Endometrial microvascular endothelial cells (primary cell): ENCODE data around the gene THSD7B. TPM values are rescaled to one million over a fixed set of nuclear protein-coding genes. Genes with fewer than 3 reads are reported as not detected.

ENCODE experiments used
- in situ Hi-C: cut with HindIII; loops from 2 replicates; pipeline ENCODE4 v1.10.0; 2017; ENCODE audit warnings: low sequenced_read_pairs, low pct_unique_long_range_greater_than_20kb; ENCODE audit errors: inconsistent ontology term
- total RNA-seq: library from RNA; depleted of rRNA; stranded (reverse); fragments of >200 nt; gene quantifications from one replicate; pipeline ENCODE4 v1.2.3, GENCODE V29; 2015; ENCODE audit errors: inconsistent ontology term

Gene THSD7B
- total RNA-seq, 1 donor from 2014 or later: not detected

DNA sequence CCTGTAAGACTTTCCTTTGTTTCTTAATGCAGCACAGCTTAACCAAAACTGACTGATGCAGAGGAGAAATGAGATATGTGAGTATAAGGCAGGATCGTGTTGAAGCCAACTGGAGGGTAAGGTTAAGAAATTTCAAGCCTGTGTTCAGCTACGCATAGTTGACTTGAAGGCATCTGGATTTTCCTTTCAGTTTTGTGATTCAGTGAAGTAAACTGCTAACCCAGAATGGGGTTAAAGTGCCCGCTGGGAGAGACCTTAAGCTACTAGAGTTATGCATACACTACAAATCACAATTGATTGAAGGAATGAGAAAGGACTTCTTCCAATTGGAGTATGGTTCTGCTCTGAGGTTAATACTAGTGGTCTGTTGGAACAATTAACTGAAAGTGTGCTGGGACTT lies 22.6 kb downstream of the THSD7B start:
- in situ Hi-C loops: no loop called here

DNA sequence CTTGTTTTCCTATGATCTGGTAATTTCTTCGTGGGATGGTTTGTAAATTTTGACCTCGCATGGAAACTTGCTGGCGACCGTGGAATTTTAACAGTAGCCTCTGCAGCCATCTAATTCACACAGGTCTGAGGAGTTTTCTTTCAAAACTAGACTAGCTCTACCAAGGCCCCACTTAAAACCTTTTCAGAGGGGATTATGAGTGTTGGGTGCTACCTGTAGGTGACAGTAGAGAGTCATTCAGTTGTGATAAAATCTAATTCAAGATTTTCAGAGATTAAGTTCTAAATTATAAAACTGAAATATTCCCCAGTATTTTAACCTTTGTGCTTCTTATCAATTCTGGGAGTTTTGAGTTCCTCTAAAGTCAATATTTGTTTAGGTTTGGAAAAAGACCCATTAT lies 31.0 kb downstream of the THSD7B start:
- in situ Hi-C loops: no loop called here

- in situ Hi-C loops: no loop called here
Measured at GRCh38 chr2:136798766-136799165, 33.4 kb downstream of the THSD7B start.

DNA sequence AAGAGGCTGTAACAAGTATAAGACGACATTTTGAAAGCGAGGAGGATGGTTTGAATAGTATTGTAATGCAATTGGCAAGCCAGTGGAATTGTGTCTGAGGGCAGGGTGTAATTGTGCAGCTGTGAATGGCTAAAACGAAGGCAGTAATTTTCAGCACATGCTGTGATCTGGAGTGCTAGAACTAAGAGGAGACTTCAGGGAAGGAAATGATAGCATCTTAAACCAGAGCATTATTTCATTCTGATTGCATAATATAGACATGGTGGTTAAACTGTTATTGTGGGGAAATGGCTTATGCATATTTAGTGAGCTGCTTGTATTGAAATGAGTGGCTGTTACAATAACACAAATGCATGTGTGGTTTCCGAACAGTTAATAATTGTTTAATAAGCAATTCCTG lies 36.3 kb downstream of the THSD7B start:
- in situ Hi-C loops: no loop called here

DNA sequence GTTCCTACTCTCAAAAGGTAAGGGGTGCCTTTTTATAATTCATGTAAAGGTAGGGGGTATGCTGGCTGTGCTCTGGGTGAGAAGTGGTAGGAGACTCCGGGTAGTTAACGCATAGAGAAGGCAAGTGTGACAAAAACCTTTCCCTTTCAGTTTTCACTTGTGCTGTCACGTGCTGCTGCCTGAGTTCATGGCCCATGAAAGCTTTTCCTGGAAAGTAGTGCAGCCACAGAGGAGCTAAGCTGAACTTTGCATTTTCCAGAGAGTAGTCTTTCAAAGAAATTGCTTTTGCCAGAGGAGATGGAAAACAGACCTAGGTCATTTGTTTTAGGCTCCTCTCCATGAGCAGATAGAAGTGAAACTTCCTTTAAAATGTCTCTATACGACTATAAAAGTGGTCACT lies 44.7 kb downstream of the THSD7B start:
- in situ Hi-C loops: no loop called here

DNA sequence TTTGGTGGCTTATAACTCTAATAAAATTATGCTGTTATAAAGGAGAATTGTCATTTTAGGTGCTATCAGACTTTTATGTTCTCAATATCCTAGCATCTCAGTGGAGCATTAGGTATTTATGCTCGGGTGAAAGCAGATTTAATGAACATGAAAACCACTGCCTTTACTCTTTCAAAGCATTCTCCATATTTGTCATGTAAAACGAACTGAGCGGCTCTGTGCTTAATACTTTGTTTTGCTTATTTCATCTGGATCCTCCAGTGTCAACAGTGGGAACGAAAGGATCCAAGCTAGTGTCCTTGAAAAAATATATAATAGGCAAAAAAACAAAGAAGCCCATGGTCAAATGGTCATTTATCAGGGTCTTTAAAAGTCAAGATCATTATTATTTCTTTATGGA lies 53.5 kb downstream of the THSD7B start:
- in situ Hi-C loops: no loop called here

GRCh38 chr2:136823291-136823690 lies 57.9 kb downstream of the THSD7B start:
- in situ Hi-C loops: no loop called here

- in situ Hi-C loops: no loop called here
Measured at GRCh38 chr2:136828162-136828561, 62.8 kb downstream of the THSD7B start.

DNA sequence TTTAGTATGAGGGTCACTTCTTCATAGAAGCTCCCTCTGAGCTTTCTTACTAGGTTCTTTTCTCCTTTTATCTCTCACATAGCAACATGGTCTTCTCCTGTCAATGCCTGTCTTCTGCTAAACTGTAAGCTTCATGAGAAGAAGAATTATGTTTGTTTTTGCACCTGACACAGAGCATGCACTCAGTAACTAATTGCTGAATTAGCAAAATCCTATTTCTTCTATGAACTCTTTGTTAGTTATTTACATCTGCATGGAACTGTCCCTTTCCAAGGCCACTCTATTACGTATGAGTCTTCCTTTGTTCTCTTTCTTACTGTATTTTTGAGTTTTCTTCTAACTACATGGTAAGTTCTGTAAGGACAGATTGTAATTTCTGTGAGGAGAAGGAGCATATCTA lies 63.4 kb downstream of the THSD7B start:
- in situ Hi-C loops: no loop called here

DNA sequence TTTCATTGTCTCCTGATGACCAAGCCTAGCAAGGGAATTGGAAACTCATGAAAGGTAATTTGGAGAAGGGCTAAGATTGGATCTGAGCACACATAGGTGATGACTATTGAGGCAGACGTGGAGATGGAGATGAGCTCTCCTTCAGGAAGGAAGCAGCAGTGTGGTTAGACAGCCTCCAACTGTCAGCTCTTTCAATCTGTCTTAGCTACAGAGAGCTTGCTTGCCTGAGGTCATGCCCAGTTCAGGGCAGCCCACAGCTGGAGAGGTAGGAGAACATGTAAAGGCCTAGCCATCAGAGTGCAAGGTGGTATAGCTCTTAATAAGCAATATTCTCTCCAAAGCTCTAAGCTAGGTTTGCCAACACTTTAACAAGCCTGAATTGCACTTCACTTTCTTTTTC lies 79.2 kb downstream of the THSD7B start:
- in situ Hi-C loops: no loop called here

DNA sequence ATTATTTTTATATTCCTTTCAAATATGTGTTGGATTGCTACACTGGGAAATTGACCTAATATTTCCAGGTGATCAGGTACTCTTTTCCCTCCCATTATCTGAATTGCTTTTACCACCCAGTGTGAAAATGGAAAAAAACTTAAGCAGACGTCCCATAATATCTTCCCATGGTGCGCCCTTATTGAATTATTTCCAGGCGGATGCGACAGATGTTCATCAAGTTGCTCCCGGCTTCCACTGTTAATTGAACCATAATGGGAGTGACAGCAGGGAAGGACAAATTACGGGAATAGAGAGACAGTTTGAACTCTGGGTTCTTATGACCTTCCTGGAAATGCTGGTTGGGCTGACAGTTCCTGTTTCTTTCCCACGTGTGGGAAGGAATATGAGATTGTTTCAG lies 93.3 kb downstream of the THSD7B start:
- in situ Hi-C loops: no loop called here

- in situ Hi-C loops: no loop called here
Measured at GRCh38 chr2:136860443-136860958, 95.2 kb downstream of the THSD7B start.

DNA sequence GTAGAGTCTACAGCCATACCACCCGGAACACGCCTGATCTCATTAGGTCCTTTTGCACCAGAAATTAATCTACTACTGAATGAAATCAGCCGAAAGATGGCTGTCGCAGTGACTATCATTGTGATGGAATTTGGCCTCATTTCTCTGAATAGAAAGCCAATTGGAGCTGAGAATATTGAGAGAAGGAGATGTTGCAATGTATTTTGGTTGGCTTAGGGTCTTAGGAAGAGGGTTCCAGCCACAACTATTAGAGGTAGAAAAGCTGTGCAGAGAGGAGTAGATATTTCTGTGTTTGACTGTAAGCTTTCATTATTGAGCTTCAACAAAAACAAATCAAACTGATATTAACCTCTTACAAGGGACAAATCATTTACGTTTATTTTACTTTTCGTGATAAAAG lies 98.1 kb downstream of the THSD7B start:
- in situ Hi-C loops: no loop called here

GRCh38 chr2:136863874-136864273 lies 98.5 kb downstream of the THSD7B start:
- in situ Hi-C loops: no loop called here

DNA sequence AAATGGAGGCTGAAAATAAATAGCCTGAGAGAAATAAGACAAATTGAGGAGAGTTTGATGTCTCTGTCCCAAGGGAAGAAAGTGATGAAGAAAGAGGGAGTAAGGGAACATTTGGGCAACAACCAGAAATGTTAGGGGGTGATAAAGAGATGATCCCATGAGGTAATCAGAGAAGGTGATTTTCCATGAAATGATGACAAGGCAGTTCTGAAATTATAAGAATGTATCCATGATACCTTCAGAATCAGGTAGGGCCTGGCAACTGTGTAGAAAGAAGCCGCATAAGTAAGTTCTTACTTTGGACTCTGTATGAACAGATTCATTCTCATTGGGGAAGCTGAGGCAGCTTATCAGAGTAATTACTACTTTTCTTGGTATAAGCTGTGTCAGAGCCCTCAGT lies 106.1 kb downstream of the THSD7B start:
- in situ Hi-C loops: no loop called here

- in situ Hi-C loops: no loop called here
Measured at GRCh38 chr2:136874258-136874657, 108.9 kb downstream of the THSD7B start.

DNA sequence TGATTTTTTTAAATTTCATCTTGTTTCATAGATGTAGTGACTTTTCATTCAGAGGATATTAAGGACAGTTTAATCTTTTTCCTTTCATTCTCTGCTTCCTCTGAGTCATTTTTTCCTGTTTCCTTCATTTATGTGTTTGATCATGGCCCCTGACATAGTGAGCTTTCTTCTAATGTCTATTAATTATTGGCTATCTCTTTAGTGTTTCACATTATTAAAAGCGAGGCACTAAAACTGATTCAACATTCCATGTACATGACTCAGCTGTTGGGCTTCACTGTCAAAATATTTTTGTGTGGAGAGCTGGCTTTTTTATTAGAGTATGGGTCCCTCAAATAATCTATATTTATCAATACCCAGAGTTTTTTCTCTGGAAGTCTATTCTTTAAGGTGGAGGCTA lies 125.8 kb downstream of the THSD7B start:
- in situ Hi-C loops: no loop called here

DNA sequence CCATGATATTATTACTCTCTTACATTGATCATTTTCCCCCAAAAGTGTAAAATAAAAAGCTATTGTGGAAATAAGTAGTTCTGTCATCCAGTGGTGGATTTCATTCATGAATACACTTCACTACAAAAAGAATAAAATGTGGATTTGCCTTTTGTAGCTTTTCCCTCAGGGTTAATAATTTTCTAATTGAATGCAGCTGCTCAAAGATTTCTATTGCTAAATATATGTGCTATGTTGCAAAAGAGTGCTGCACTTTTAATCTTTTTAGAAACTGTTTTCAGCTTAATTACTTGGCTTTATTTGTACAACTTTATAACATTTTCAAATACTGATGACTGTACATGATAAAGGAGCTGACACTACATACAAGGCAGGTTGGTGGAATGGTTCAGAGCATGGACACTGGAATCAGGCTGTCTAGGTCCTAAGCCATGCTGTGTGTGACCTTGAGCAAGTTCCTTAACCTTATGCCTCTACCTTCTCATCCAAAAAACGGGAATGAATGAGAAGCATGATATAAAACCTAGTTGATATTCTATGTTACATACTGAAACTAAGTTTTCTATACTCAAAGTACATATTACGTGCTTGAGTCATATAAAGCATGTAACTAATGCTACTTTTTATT lies 128.8 kb downstream of the THSD7B start:
- in situ Hi-C loops: no loop called here

DNA sequence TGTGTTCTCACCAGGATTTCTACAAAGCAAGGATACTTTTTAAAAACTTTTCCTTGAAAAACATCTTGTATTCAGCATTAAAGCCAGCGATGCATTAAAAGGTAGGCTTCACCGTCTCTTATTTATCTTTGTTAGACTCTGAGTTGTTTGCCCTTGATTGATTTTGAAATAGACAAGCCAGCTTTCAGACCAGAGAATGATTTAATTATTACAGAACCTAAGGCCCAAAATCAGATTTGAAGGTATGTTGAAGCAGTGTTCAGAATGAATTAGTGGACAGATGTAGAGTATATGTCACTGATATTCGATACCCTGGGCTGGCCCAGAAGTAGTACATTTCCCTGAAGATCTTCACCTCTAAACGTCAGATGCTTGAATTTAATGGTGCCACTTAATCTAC lies 136.4 kb downstream of the THSD7B start:
- in situ Hi-C loops: no loop called here

DNA sequence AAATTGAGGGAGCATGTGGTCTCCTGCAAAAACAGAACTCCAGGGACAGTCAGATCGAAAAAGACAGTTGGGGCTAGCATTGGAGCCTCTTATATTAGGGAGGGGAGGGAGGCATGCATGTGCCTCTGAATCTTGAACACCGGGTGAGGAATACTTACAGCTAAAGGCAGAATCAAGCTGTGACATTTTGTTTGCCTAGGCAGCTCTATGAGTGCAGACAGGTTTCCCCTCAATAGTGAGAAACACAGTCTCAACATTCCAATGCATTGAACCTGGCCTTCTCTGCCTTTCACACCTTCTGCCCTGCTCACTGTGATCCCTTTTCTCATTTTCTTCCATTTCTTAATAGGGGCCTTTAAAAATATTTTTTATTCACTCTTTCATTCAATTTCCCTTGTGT lies 140.4 kb downstream of the THSD7B start:
- in situ Hi-C loops: no loop called here

DNA sequence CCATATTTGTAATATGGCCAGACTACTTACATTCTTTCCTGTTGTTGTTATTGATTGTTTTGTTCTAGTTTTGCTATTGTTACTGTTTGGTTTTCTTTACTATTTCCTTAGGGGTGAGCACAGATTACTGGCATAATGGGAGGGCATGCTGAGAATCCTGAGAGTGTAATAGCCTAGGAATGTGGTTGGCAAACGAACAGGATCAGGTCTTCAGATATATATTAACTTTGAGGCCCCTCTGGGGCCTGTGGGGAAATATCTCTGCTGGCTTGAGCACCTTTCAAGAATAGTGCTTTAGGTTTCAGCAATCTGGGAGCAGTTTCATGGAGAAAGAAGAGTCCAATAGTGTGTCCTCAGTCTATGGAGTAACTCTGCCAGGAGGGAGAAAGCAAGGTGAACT lies 144.4 kb downstream of the THSD7B start:
- in situ Hi-C loops: no loop called here
